Parathyroid adenoma (tissue), 2 donors: ENCODE data around the gene NANOS3.
A peak's percentile ranks its signal among the peaks of the same experiment; 100 is the strongest.

Experiments used
- H2AFZ ChIP-seq: fragments of 300-600 bp; sonication (generic); one replicate; pipeline ENCODE4 v1.7.0; 2017; ENCODE audit warnings: antibody characterized with exemption, mild to moderate bottlenecking
- H3K27ac ChIP-seq: fragments of 300-600 bp; sonication (generic); one replicate; pipeline ENCODE4 v1.7.0; 2017
- H3K27me3 ChIP-seq: fragments of 300-600 bp; sonication (generic); one replicate; pipeline ENCODE4 v1.7.0; 2017; ENCODE audit warnings: low read length; ENCODE audit not compliant: control insufficient read depth, insufficient read depth
- H3K36me3 ChIP-seq: fragments of 300-600 bp; sonication (generic); one replicate; pipeline ENCODE4 v1.7.0; 2017; ENCODE audit warnings: low read length; ENCODE audit not compliant: control insufficient read depth, insufficient read depth
- H3K4me1 ChIP-seq: fragments of 300-600 bp; sonication (generic); one replicate; pipeline ENCODE4 v1.7.0; 2017; ENCODE audit warnings: control low read depth
- H3K4me2 ChIP-seq: fragments of 300-600 bp; sonication (generic); one replicate; pipeline ENCODE4 v1.7.0; 2017; ENCODE audit warnings: low read length
- H3K4me3 ChIP-seq: fragments of 300-600 bp; sonication (generic); one replicate; pipeline ENCODE4 v1.7.0; 2017; ENCODE audit warnings: low read depth, low read length
- H3K79me2 ChIP-seq: fragments of 300-600 bp; sonication (generic); one replicate; pipeline ENCODE4 v1.7.0; 2017; ENCODE audit warnings: control low read depth
- H3K9ac ChIP-seq: fragments of 300-600 bp; sonication (generic); one replicate; pipeline ENCODE4 v1.7.0; 2017; ENCODE audit warnings: mild to moderate bottlenecking
- H3K9me3 ChIP-seq: fragments of 300-600 bp; sonication (generic); one replicate; pipeline ENCODE4 v1.7.0; 2017; ENCODE audit warnings: low read length; ENCODE audit not compliant: control insufficient read depth
- CTCF ChIP-seq: fragments of 300-600 bp; sonication (generic); IDR thresholded peaks from one replicate; pipeline ENCODE4 v1.7.0; 2017; ENCODE audit warnings: antibody characterized with exemption, mild to moderate bottlenecking
- donor health status: primary hyperparathyroidism.

NANOS3 gene

GRCh38 chr19:13838435-13839129 lies 38.4 kb upstream of the NANOS3 start:
- H3K9ac ChIP-seq: no peak overlapping the region
- peak overlapping the region; percentile 52 for H3K4me3 ChIP-seq
- peak overlapping the region; percentile 97 for H3K27ac ChIP-seq
- H2AFZ ChIP-seq: no peak overlapping the region
- TF ChIP-seq CTCF: no peak
- peaks cover 6% of the 10 kb centered on the region for H3K79me2 ChIP-seq
- no peaks in the 10 kb centered on the region for H3K36me3 ChIP-seq
- H3K27me3 ChIP-seq: no peaks in the 10 kb centered on the region
- H3K9me3 ChIP-seq: no peaks in the 10 kb centered on the region
- peak overlapping the region; percentile 84 for H3K4me2 ChIP-seq
- H3K4me1 ChIP-seq: peaks cover 13% of the 10 kb centered on the region

GRCh38 chr19:13839130-13839937 lies 37.6 kb upstream of the NANOS3 start:
- Histone ChIP-seq H2AFZ (no peak overlapping the region), H3K36me3 (no peaks in the 10 kb centered on the region), H3K79me2 (peaks cover 6% of the 10 kb centered on the region), H3K9ac (no peak overlapping the region), H3K4me2 (peak overlapping the region; percentile 84), H3K4me1 (peaks cover 15% of the 10 kb centered on the region), H3K9me3 (no peaks in the 10 kb centered on the region), H3K27me3 (no peaks in the 10 kb centered on the region), H3K4me3 (peak overlapping the region; percentile 72), H3K27ac (peak overlapping the region; percentile 97)
- TF ChIP-seq CTCF: no peak

GRCh38 chr19:13839938-13840304 lies 37.0 kb upstream of the NANOS3 start:
- H3K79me2 ChIP-seq: peaks cover 6% of the 10 kb centered on the region
- H3K27ac ChIP-seq: peak overlapping the region; percentile 97
- no peaks in the 10 kb centered on the region for H3K27me3 ChIP-seq
- no peak overlapping the region for H3K9ac ChIP-seq
- no peaks in the 10 kb centered on the region for H3K9me3 ChIP-seq
- H3K4me2 ChIP-seq: peak overlapping the region; percentile 84
- H3K4me1 ChIP-seq: peaks cover 14% of the 10 kb centered on the region
- no peak for TF ChIP-seq CTCF
- H3K36me3 ChIP-seq: no peaks in the 10 kb centered on the region
- H2AFZ ChIP-seq: no peak overlapping the region
- peak overlapping the region; percentile 72 for H3K4me3 ChIP-seq

GRCh38 chr19:13840305-13841085 lies 36.4 kb upstream of the NANOS3 start:
- no peaks in the 10 kb centered on the region for H3K36me3 ChIP-seq
- no peaks in the 10 kb centered on the region for H3K27me3 ChIP-seq
- H3K9ac ChIP-seq: no peak overlapping the region
- H3K4me1 ChIP-seq: peaks cover 14% of the 10 kb centered on the region
- peak overlapping the region; percentile 84 for H3K4me2 ChIP-seq
- peak overlapping the region; percentile 97 for H3K27ac ChIP-seq
- peak overlapping the region; percentile 72 for H3K4me3 ChIP-seq
- no peaks in the 10 kb centered on the region for H3K9me3 ChIP-seq
- no peak for TF ChIP-seq CTCF
- H3K79me2 ChIP-seq: peaks cover 6% of the 10 kb centered on the region
- no peak overlapping the region for H2AFZ ChIP-seq
